H1 (cell line): ENCODE measurements around the gene POLR2L. TPM values are rescaled to one million over a fixed set of nuclear protein-coding genes. Genes with fewer than 3 reads are reported as not detected.

ENCODE experiments used
- CTCF ChIA-PET: fragments of 300-600 bp; sonication (Branson Sonifier 250); formaldehyde crosslinking; loops from one replicate; lab custom pipeline; 2021; ENCODE audit not compliant: partially characterized antibody; lab: Charles Lee
- POLR2A ChIA-PET: fragments of 300-600 bp; sonication (Branson Sonifier 250); formaldehyde crosslinking; loops from one replicate; lab custom pipeline; 2021; ENCODE audit warnings: inconsistent platforms; ENCODE audit not compliant: partially characterized antibody; lab: Charles Lee
- DNase-seq, 2 experiments: peaks; one replicate each; pipeline versions ENCODE4 v3.0.0 to v3.0.0-alpha.2; 2010 to 2022; ENCODE audit warnings: low spot score in 2 of 2, low read depth in 1 of 2, mixed read lengths in 1 of 2
- FAIRE-seq: peaks from 2 replicates; lab custom pipeline; 2011; peaks lifted over from hg19 to GRCh38; lab: Jason Lieb, UNC
- H2AFZ ChIP-seq: 2 replicates; pipeline ENCODE4 v1.8.1; 2012; ENCODE audit warnings: low read length, inconsistent platforms
- H2AK5ac ChIP-seq: 2 replicates; pipeline ENCODE4 v1.6.1; 2013; ENCODE audit warnings: low read depth, low read length
- H2BK120ac ChIP-seq: replicated peaks from 2 replicates; pipeline ENCODE3; 2013; ENCODE audit warnings: low read depth, low read length, inconsistent platforms
- H2BK12ac ChIP-seq: 2 replicates; pipeline ENCODE4 v1.6.1; 2013; ENCODE audit warnings: low read depth, low read length
- H2BK15ac ChIP-seq: 2 replicates; pipeline ENCODE4 v1.6.1; 2013; ENCODE audit warnings: low read length
- H2BK20ac ChIP-seq: 2 replicates; pipeline ENCODE4 v1.6.1; 2013; ENCODE audit warnings: low read length
- H2BK5ac ChIP-seq: 2 replicates; pipeline ENCODE4 v1.6.1; 2013; ENCODE audit warnings: low read depth, low read length
- H3K14ac ChIP-seq: 2 replicates; pipeline ENCODE4 v1.6.1; 2013; ENCODE audit warnings: inconsistent platforms; ENCODE audit not compliant: insufficient read length
- H3K18ac ChIP-seq: 2 replicates; pipeline ENCODE4 v1.6.1; 2013; ENCODE audit warnings: low read length; ENCODE audit errors: extremely low read depth
- H3K23ac ChIP-seq: 2 replicates; pipeline ENCODE4 v1.6.1; 2013; ENCODE audit warnings: inconsistent platforms; ENCODE audit not compliant: insufficient read length
- H3K23me2 ChIP-seq: 2 replicates; pipeline ENCODE4 v1.6.1; 2013; ENCODE audit warnings: low read depth, low read length
- H3K27ac ChIP-seq: 2 replicates; pipeline ENCODE4 v1.6.1; 2011; ENCODE audit warnings: low read depth, low read length, inconsistent platforms
- H3K27me3 ChIP-seq, 4 experiments: replicated peaks in 1 of 4; 1 replicate in 1 of 4; 2 replicates in 3 of 4; pipeline versions ENCODE4 v1.6.1 to v1.8.1; 2011 to 2013; ENCODE audit warnings: low read length in 3 of 4, mild to moderate bottlenecking in 3 of 4, inconsistent platforms in 2 of 4, mixed read lengths in 2 of 4, moderate library complexity in 1 of 4; ENCODE audit not compliant: control insufficient read depth in 3 of 4, insufficient read depth in 3 of 4; ENCODE audit errors: extremely low read depth in 1 of 4
- H3K36me3 ChIP-seq, 4 experiments: 2 replicates each; pipeline versions ENCODE4 v1.6.1 to v1.8.1; 2011 to 2013; ENCODE audit warnings: mild to moderate bottlenecking in 4 of 4, low read length in 3 of 4, moderate library complexity in 2 of 4, control low read depth in 1 of 4, inconsistent platforms in 1 of 4; ENCODE audit not compliant: insufficient read depth in 4 of 4, control insufficient read depth in 2 of 4
- H3K4ac ChIP-seq: replicated peaks from 2 replicates; pipeline ENCODE3; 2013; ENCODE audit warnings: low read length, low read depth, mixed read lengths, inconsistent platforms; ENCODE audit not compliant: insufficient read length
- H3K4me1 ChIP-seq, 4 experiments: replicated peaks in 1 of 4; 1 replicate in 1 of 4; 2 replicates in 3 of 4; pipeline versions ENCODE4 v1.6.1 to v1.8.1; 2011 to 2013; ENCODE audit warnings: low read length in 3 of 4, inconsistent platforms in 2 of 4, mixed read lengths in 1 of 4; ENCODE audit not compliant: insufficient read depth in 4 of 4, control insufficient read depth in 3 of 4
- H3K4me2 ChIP-seq, 2 experiments: 2 replicates each; pipeline versions ENCODE4 v1.6.1 to v1.8.1; 2011 to 2013; ENCODE audit warnings: low read depth in 2 of 2, low read length in 2 of 2, control low read depth in 1 of 2, inconsistent platforms in 1 of 2, mild to moderate bottlenecking in 1 of 2; ENCODE audit not compliant: insufficient read depth in 1 of 2
- H3K4me3 ChIP-seq, 4 experiments: fragments of 200-600, 300-600 bp in 1 of 4; sonication (generic), shearing (Covaris generic), sonication (Bioruptor Twin) in 1 of 4; 2 replicates each; pipeline versions ENCODE4 v1.5.1 to v1.8.1; 2011 to 2016; ENCODE audit warnings: low read length in 4 of 4, low read depth in 3 of 4, control low read depth in 2 of 4, inconsistent platforms in 2 of 4, mild to moderate bottlenecking in 2 of 4, mixed read lengths in 1 of 4, moderate library complexity in 1 of 4; ENCODE audit not compliant: insufficient read depth in 2 of 4; ENCODE audit errors: extremely low read depth in 1 of 4
- H3K56ac ChIP-seq: replicated peaks from 2 replicates; pipeline ENCODE3; 2013; ENCODE audit warnings: low read depth, mild to moderate bottlenecking, mixed read lengths, low read length, inconsistent platforms; ENCODE audit not compliant: insufficient read length
- H3K79me1 ChIP-seq: 2 replicates; pipeline ENCODE4 v1.6.1; 2013; ENCODE audit warnings: low read depth, low read length, control low read depth
- H3K79me2 ChIP-seq, 2 experiments: 2 replicates each; pipeline versions ENCODE4 v1.6.1 to v1.8.1; 2012 to 2013; ENCODE audit warnings: low read length in 2 of 2, mild to moderate bottlenecking in 2 of 2, inconsistent platforms in 1 of 2; ENCODE audit not compliant: insufficient read depth in 2 of 2, control insufficient read depth in 1 of 2
- H3K9ac ChIP-seq, 4 experiments: replicated peaks in 1 of 4; 1 replicate in 1 of 4; 2 replicates in 3 of 4; pipeline versions ENCODE4 v1.6.1 to v1.8.1; 2011 to 2013; ENCODE audit warnings: low read depth in 3 of 4, low read length in 3 of 4, control low read depth in 2 of 4, mild to moderate bottlenecking in 2 of 4, moderate library complexity in 2 of 4, inconsistent platforms in 1 of 4; ENCODE audit errors: extremely low read depth in 1 of 4
- H3K9me3 ChIP-seq, 2 experiments: 2 replicates each; pipeline versions ENCODE4 v1.6.1 to v1.8.1; 2012 to 2013; ENCODE audit warnings: mild to moderate bottlenecking in 2 of 2, moderate library complexity in 2 of 2, control low read depth in 1 of 2, inconsistent platforms in 1 of 2, low read depth in 1 of 2, low read length in 1 of 2, mixed read lengths in 1 of 2; ENCODE audit not compliant: insufficient read depth in 2 of 2
- H4K20me1 ChIP-seq, 2 experiments: replicated peaks in 1 of 2; 2 replicates each; pipeline versions ENCODE3 to v1.8.1; 2011 to 2013; ENCODE audit warnings: inconsistent platforms in 2 of 2, low read length in 2 of 2, mild to moderate bottlenecking in 1 of 2; ENCODE audit not compliant: insufficient read depth in 2 of 2, control insufficient read depth in 1 of 2
- H4K5ac ChIP-seq: 2 replicates; pipeline ENCODE4 v1.6.1; 2013; ENCODE audit warnings: low read length, low read depth, mixed read lengths, inconsistent platforms; ENCODE audit not compliant: insufficient read length
- H4K8ac ChIP-seq: 2 replicates; pipeline ENCODE4 v1.8.0; 2013; ENCODE audit warnings: mild to moderate bottlenecking, moderate library complexity, low read length, inconsistent platforms; ENCODE audit not compliant: insufficient read depth; ENCODE audit errors: extremely low read depth
- H4K91ac ChIP-seq: replicated peaks from 2 replicates; pipeline ENCODE3; 2013; ENCODE audit warnings: low read length, mixed read lengths, inconsistent platforms; ENCODE audit not compliant: insufficient read length
- WGBS, 2 experiments: shearing (Covaris generic) in 1 of 2; methylation state at CpG; one replicate each; pipeline versions ENCODE4 v1.1.6 to v1.1.7; 2013 to 2015; ENCODE audit warnings: low lambda C conversion rate in 2 of 2, mixed read lengths in 2 of 2, inconsistent platforms in 1 of 2, low coverage in 1 of 2, missing lambda C conversion rate in 1 of 2; ENCODE audit not compliant: insufficient replicate concordance in 2 of 2, insufficient coverage in 1 of 2, insufficient read length in 1 of 2; ENCODE audit errors: extremely low coverage in 1 of 2, missing lambda C conversion rate in 1 of 2; 5-methylcytosine and 5-hydroxymethylcytosine counted together
- polyA plus RNA-seq, 7 experiments: library from polyadenylated mRNA; depleted of rRNA in 3 of 7; stranded (reverse) in 5 of 7; unstranded in 2 of 7; fragments of >200 nt in 5 of 7; fragments of 200-250 nt in 2 of 7; gene quantifications; 1 replicate in 5 of 7; 2 replicates in 1 of 7; 4 replicates in 1 of 7; pipeline versions ENCODE4 v1.2.1 to v1.2.3, GENCODE V29; 2011 to 2013; ENCODE audit warnings: missing spikeins in 2 of 7, mixed read lengths in 2 of 7
- total RNA-seq: library from RNA; stranded (reverse); fragmentation: NEBNext Ultra II Directional; extraction: Animal tissue kit (Norgen Biotek cat#: 25700); gene quantifications from 2 replicates; pipeline ENCODE4 v1.2.1, GENCODE V29; 2021

Gene POLR2L
- total and polyA plus RNA-seq, 2 of the 8 experiments (the other 6 are each of a cell fraction or from before 2014, with no cell fraction given): 140 to 151 TPM

GRCh38 chr11:858762-859339 is 16.5 kb upstream of the POLR2L start:
- no peaks in the 10 kb centered on the region for H3K79me2 ChIP-seq
- no peaks in the 10 kb centered on the region for H3K9me3 ChIP-seq
- H3K4me1 ChIP-seq: peaks cover 0 to 34% (median 29%) of the 10 kb centered on the region in 4 experiments; a peak in 6 of 7 replicates
- no peak overlapping the region for H2BK20ac ChIP-seq
- no peak for DNase-seq
- peaks cover 0 to 2% (median 0%) of the 10 kb centered on the region in 4 experiments; a peak in 2 of 7 replicates for H3K27me3 ChIP-seq
- H4K20me1 ChIP-seq: peaks cover 12 to 58% of the 10 kb centered on the region in 2 experiments
- no peak overlapping the region for H2BK5ac ChIP-seq
- H4K91ac ChIP-seq: no peak overlapping the region
- H3K4ac ChIP-seq: no peak overlapping the region
- H2BK15ac ChIP-seq: no peak overlapping the region
- no peak overlapping the region for H4K5ac ChIP-seq
- H2BK12ac ChIP-seq: no peak overlapping the region
- FAIRE-seq: no peak
- H3K18ac ChIP-seq: no peak overlapping the region
- no peak overlapping the region for H3K27ac ChIP-seq
- H3K14ac ChIP-seq: no peak overlapping the region
- no peak overlapping the region for H2AK5ac ChIP-seq
- H3K23ac ChIP-seq: no peak overlapping the region
- no peak overlapping the region for H4K8ac ChIP-seq
- no peak overlapping the region for H3K4me2 ChIP-seq
- no peak overlapping the region for H3K56ac ChIP-seq
- H3K23me2 ChIP-seq: no peaks in the 10 kb centered on the region
- no peak overlapping the region for H3K4me3 ChIP-seq
- H3K36me3 ChIP-seq: no peaks in the 10 kb centered on the region
- WGBS, 2 experiments: 92% methylated on average over 16 of the region's 37 CpGs; no CpG with 5 or more reads in 1 of the 2 experiments
- H2AFZ ChIP-seq: no peak overlapping the region
- no peak overlapping the region for H3K9ac ChIP-seq
- POLR2A ChIA-PET: interaction anchor here (0.7 to 13.8 kb wide), 13 partner anchors 7 to 182 kb away, joined by 3 to 234 read pairs (median 4); partner anchors contain the start of genes CD151, POLR2L and TSPAN4
- no peak overlapping the region for H2BK120ac ChIP-seq
- peaks cover 5% of the 10 kb centered on the region for H3K79me1 ChIP-seq
- CTCF ChIA-PET: interaction anchor here (0.9 to 10.5 kb wide), 3 partner anchors 13 to 117 kb away, joined by 3 to 74 read pairs (median 17); partner anchors contain the start of gene TSPAN4
